Activated T-helper 1 cell treated with Interleukin-2 at 50 U/mL for 16 hours (primary cell): ENCODE measurements around the gene UBE4B.

ENCODE experiments used
- DNase-seq: peaks from one replicate; pipeline ENCODE4 v3.0.0-alpha.2; 2020; ENCODE audit warnings: low read depth

The UBE4B gene

DNA sequence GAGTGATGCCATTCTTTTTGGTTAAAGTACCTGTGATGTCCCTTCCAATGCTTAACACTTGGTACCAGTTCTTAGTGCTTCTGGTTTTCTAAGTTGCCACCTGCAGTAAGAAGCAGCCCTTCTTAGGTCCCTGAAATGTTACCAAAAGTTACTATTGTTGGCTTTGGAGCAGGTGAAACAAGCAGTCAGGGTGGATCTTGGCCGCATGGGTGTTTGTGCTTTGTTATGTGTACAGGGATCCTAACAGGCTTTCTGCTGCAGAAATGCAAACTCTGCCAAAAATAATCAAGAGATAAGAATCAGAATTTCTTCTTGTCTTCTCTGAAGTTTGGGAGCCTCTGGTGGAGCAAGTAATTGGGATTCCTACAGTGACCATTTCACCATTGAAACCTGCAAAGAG lies 84.4 kb downstream of the UBE4B start:
- no peak for DNase-seq

DNA sequence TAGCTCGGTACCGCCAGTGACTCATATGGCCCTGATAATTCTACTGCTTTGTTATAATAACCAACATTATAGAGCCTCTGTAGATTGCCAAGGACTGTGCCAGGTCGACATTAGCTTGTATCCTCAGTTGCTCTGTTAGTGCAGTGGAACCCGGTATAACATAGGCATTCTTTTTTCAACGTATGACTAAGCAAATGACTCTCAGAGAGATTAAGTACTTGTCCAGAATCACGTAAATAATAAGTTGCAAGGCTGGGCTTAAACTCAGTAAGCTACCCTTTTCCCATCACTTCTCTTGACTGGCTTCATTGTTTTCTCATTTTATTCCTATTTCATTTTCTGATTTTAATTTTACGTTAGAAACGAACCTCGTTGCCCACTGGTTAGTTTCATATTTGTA lies 85.1 kb downstream of the UBE4B start:
- DNase-seq: no peak

DNA sequence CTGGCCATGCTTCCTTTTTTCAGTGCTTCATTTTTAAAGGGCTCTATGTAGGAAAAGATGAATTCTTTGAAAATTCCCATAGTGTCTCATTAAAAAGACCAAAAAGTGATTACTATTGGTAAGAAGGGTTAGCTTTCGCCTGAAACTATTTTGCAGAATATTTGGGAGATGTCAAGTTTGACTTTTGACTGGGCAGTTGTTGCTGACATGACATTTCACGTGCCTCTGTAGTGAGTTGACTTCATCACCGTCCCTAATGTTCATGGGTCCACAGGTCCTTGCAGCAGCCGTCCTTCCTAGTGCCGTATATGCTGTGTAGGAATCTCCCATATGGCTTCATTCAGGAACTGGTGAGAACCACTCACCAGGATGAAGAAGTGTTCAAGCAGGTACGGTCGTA lies 88.9 kb downstream of the UBE4B start:
- no peak for DNase-seq

DNA sequence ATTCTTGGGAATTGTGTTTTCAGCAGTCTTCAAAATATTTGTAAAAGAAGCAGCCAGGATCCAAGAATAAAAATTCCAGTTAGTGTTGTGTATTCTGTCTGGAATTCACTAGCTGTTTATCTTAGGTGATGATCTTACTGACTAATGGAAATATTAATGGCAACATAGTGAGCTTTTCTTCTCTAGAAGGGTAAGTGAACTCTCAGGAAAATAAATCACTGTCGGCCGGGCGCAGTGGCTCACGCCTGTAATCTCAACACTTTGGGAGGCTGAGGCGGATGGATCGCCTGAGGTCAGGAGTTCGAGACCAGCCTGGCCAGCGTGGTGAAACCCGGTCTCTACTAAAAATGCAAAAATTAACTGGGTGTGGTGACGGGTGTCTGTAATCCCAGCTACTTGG lies 90.2 kb downstream of the UBE4B start:
- DNase-seq: no peak

DNA sequence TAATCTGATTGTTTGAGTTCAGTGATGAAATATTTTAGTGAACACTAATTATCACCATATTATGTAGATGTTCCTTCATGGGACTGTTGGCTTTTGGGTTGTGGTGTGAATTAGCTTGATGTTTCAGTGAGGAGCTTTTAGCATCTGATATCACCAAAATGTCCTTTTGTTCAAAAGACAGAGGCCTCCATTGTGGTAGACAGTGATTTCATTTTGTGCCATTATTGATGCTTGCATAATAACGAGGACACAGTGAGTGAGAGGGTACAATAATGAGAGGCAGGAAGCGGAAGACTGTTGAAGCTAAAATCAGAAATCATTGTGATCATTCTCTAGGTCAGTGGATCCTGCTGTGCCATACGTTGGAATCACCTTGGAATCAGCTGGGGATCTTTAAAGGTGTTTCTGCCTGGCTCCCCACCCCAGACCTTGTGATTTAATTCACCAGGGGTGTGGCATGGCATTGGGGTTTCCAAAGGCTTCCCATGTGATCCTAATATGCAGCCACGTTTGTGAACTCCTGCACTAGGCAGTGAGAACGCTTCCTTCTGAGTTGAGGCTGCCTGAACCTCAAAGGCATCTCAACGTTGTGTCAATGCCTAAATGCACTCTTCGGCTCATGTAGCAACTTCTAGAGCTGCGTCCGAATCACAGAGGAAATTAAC lies 95.5 kb downstream of the UBE4B start:
- DNase-seq: no peak

DNA sequence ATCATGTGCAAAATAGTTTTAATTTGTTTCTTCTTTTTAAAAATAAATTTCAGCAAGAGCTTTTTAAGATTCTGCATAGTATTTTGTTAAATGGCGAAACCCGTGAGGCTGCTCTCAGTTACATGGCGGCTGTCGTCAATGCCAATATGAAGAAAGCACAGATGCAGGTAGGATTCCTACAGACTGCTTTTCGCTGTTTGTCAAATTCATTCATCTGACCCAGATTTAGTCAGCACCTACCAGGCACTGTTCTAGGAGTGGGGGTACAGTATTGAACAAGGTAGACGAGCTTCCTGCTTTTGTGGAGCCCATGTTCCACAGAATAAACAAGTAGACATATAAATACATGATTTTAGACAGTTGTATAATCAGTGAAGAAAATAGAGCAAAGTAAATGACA lies 99.6 kb downstream of the UBE4B start:
- no peak for DNase-seq

DNA sequence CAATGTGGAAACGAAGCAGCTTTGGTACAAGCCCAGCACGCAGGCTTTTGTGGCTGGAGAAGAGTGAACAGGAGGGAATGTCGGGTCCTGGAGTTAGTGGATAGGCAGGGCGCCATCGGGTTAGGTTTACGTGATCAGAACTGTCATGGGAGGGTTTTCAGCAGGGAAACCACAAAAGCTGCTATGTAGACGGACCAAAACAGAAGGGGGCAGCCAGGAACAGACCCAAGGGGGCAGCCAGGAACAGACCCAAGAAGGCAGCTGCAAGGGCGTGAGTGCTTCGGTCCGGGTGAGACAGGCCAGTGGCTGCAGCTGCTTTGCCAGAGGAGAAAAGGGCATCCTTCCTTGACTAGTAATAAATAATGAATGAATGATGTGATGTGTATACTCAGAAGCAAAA lies 100.1 kb downstream of the UBE4B start:
- no peak for DNase-seq

DNA sequence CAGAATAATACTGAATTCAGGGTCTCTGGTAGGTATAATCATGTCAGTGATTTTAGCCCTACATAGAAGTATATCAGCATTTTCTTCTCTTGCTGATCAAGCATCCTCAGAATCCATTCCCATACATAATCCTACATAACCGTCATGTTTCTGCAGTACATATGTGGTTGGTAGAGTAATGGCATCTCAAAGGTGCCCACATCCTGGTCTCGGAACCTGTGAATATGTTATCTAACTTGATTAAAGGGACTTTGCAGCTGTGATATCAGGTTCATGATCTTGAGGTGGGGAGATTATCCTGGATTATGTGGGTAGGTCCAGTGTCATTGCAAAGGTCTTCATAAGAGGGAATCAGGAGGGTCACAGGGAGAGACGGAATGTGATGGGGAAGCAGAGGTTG lies 108.2 kb downstream of the UBE4B start:
- no peak for DNase-seq

DNA sequence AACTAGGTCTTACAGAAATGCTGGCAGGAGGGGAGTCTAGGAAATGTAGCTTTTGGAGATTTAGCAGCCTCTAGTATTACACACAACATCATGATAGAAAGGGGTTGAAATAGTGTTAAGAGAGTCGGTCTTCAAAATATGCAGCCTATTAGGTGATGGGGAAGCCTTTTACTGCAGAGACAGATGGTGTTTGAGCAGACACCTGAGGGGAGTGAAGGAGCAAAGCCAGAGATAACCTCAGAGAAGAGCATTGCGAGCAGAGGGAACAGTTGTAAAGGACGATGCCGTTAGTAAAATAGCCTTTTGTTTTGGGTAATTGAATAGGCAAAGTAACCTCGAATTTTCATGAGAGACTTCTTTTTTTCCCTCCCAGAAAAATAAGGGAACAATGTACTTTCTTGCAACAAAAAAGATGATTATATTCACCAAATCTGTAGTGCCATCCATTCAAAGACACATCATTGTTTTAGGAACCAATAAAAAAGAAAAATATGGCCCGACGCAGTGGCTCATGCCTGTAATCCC lies 111.3 kb downstream of the UBE4B start:
- no peak for DNase-seq

DNA sequence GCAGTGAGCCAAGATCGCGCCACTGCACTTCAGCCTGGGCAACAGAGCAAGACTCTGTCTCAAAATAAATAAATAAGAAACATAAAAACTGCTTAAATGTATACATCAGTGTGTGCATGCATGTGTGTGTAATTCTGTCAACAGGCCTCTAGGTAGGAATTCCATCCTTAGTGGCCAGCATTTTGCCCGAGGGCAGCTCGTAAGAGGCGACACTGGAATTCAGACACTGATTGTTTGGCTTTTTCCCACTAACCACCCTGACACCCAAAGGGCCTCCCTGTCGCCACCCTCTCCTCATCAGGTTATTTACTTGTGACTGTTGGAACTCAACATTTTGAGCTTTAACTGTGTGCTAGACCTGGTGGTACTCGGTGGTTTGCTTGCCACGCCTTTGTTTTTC lies 113.6 kb downstream of the UBE4B start:
- DNase-seq: no peak

DNA sequence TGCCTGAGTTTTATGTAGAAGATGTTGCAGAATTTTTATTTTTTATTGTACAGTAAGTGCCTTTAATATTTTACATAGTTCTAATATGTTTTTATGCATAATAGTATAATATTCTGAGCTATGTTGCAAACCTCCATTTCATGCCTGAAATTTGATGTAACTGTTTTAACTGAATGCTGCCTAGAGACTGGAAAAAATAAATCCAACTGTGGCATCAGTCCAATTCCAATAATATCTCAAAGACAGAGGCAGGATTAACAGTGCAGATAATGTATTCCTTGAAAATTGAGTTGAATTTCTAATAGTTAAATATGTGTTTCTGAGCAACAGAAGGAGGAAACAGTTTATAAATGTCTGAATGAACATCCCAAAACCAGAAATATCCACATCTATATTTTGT lies 116.5 kb downstream of the UBE4B start:
- DNase-seq: no peak

DNA sequence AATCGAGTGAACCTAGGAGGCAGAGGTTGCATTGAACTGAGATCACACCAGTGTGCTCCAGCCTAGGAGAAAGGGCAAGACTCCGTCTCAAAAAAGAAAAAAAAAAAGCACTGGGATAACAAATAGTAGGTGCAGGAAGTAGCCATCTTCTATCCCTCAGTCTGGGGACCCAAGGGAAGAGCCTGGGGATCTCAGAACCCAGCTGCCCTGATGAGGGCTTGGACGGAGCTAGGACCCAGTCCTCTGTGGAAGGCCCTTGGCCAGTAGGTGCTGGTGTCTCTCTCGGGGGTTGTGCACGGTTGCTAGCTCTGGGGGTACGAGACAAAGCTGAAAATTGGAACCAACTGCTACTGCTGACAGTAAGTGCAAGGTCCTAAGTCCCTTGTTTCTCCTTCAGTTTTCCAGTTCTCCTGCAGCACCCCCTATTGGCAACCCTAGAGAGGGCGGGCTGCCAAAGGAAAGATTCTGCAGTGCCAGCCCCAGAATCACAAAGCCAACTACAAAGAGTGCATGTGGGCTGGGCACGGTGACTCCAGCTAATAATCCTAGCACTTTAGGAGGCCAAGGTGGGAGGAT lies 120.0 kb downstream of the UBE4B start:
- no peak for DNase-seq

DNA sequence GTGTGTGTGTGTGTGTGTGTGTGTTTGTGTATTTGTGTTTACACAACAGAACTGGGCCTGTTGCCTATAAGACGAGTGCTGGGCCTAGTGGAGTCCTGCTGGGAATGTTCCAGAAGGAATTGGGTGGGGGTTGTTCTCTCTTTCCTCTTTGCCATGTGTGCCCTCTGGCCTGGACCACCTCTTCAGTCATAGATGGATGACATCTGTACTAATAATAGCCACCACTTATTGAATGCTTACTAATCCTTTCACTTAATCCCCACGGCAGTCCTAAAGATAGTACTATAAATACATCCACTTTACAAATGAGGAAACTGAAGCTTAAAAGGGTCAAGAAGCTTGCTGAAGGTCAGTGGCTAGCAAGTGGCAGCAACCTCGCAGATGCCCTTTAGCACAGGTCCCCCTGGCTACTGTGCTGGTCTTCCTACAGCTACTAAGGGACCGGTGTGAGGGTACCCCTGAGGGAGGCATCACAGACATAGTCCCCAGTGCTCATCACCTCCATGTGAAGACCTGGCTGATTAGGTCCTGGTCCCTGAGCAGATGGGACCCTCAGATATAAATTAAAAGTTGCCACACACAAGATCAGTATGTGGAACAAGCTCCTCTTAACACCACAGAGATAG lies 122.4 kb downstream of the UBE4B start:
- no peak for DNase-seq

DNA sequence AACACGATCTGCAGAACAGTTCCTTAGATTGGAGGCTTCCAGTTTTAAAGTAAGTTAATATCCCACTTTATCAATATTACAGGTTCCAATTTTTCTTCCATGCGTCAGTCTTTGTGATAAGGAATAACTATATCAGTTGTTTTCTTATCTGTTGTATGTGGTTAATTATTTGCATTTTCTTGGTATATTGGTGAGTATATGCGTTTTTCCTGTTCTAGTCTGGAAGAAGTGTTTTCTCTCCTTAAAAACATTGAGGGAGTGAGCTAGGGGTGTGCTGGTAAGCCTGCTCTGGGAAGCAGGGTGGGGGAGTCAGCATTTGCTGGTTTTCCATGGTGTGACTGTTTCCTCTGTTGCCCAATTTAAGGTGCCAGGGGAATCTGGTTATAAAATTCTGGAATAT lies 127.4 kb downstream of the UBE4B start:
- no peak for DNase-seq

DNA sequence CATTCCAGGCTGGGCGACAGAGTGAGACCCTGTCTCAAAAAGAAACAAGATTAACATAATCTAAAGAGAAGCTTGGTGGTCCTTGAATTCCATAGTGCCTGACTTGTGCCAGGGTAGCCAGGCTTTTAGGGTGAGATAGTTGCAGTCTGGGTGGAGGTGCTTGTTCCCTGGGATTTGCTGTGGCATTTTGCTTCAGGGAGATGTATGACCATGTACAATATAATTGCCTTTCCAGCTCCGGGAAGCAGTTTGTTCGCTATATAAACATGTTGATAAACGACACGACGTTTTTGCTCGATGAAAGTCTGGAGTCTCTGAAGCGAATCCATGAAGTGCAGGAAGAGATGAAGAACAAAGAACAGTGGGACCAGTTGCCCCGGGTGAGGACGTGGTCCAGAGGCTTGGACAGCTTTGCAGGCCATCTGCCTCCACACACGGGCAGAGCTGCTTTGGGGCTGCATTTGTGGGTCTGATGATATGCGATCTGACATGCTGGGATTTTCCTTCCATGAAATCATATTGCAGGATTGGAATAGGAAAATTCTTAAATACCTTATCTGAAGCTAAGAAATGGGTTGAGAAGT lies 128.2 kb downstream of the UBE4B start:
- DNase-seq: no peak

DNA sequence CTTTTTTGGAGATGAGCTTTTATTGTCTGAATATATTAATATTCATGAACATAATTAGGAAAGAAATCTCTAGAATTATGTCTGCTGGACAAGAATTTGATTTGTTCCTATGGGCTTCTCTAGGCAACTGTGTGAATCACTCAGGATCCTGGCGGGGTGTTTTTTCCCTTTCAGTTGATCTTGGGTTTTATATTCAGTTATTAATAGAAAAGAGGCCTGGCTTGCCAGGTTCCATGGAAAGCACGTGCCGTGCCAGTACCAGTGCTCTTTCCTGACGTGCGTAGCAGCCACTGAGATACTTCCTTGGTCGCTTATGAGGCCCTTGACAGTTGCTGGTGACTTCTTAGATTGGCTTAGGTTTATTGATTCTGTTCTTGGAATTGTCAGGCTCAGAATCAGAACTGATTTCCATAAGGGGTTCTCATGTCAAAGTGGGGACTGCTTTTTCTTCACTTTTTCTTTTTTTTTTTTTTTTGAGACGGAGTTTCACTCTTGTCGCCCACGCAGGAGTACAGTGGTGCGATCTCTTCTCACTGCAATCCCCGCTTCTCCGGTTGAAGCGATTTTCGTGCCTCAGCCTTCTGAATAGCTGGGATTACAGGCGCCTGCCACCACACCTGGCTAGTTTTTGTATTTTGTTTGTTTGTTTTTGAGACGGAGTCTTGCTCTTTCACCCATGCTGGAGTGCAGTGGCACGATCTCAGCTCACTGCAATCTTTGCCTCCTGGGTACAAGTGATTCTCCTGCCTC lies 129.0 kb downstream of the UBE4B start:
- DNase-seq: no peak

DNA sequence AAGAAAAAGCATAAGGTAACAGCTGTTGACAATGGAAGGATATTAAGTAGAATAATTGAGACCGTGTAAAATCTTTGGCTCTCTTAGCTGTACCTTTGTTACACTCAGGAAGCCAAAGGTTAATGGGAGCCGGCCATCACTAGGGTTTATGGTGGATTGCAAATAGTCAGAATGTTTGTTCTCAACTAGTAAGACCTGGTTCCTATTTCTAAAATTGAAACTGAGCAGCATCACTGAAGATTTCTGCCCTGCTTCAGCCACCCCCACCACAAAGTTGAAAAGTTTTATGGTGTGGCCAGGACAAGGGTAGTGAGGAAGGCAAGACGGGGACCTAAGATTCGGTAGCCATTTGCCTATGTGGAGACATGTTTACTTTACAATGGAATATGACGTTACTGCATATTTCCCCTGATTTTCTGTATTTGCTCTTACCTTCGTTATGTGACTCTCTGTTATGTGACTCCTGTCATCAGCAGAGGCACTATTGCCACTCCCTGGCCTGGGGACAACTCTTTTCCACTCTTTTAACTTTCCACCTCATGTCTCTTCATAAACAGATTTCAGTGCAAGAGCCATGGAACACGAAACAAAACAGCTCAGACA lies 136.3 kb downstream of the UBE4B start:
- DNase-seq: no peak

DNA sequence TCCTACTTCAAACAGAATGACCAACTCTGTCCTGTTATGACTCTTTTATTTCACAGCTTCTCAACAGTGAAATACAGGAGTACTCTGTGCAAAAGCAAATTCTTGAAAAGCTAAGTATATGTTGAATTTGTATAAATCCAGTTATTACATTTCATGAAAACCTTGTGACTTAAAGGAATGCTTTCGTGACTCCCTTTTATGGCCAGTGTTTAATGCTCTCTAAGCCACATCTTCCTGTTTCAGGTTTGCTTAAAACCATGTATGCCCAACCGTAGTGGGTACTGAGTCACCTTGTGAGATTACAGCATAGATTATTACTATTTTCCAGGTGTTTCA lies 137.4 kb downstream of the UBE4B start:
- no peak for DNase-seq

DNA sequence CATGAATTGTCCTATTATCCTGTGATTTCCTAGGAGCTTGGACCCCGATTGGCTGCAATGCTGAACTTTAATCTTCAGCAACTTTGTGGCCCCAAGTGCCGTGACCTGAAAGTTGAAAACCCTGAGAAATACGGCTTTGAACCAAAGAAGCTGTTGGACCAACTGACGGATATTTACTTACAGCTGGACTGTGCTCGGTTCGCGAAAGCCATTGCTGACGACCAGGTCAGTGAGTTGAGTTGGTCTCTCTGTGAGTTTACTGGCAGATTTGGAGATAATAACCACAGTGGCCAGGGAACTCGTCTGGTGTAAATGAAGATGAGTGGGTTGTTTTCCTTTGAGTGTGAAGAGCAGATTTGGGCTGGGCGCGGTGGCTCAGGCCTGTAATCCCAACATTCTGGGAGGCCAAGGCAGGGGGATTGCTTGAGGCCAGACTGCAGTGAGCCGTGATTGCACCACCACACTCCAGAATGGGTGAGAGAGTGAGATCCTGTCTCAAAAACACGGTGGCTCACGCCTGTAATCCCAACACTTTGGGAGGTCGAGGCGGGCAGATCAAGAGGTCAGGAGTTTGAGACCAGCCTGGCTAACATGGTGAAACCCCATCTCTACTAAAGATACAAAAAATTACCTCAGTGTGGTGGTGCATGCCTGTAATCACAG lies 138.5 kb downstream of the UBE4B start:
- DNase-seq: no peak

DNA sequence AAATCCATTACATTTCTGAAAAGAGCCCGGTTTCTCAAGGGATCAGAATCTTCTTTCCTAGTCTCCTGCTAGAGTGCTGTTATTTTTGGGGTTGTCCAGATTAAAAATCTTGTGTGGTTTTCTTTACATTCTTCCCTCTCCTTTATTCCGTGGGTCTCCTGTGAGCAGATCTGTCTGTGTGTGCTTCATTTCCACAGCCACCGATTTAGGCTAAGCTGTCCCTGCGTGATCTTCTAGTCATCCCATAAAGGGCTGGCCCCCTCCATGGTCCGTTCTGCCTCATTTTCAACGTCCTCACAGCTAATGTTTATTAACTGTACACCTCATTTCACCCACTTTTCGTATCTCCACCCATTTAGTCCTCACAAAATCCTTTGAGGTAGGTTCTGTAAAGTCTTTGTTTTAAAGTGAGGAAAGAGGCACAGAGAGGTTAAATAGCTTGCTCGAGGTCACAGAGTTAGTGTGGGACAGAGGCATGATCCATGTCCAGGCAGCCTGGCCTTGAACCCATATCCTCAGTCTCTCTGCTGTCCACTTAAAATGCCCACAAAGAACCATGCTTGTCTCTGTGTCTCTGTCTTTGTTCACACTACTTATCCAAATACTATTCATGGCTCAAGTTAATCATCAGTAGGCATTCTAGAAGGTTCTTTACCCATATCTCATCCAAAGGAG lies 139.4 kb downstream of the UBE4B start:
- DNase-seq: no peak

DNA sequence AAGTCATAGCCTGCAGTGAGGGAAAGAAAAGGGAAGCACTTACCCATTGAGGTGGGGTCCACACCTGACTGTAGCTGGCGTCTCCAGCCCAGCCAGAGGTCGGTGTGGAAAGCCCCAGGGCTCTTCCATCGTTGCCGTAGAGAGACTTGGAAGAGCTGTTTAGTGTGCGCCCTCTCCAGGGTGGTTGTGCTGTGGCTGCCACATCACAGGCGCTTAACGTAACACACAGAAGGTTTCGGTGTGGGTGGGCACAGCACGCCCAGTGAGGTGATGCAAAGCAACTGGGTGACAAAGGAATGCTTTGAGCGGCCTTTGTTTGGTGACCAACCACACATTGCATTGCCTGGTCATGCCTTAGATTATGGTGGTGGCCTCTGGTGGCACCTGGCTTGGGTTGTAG lies 140.8 kb downstream of the UBE4B start:
- no peak for DNase-seq
